ENCODE measurements around the gene BOLA3.

GRCh38 chr2:74168739-74169138, 21.0 kb upstream of the BOLA3 start:
- TF ChIP-seq, protein P1, sequence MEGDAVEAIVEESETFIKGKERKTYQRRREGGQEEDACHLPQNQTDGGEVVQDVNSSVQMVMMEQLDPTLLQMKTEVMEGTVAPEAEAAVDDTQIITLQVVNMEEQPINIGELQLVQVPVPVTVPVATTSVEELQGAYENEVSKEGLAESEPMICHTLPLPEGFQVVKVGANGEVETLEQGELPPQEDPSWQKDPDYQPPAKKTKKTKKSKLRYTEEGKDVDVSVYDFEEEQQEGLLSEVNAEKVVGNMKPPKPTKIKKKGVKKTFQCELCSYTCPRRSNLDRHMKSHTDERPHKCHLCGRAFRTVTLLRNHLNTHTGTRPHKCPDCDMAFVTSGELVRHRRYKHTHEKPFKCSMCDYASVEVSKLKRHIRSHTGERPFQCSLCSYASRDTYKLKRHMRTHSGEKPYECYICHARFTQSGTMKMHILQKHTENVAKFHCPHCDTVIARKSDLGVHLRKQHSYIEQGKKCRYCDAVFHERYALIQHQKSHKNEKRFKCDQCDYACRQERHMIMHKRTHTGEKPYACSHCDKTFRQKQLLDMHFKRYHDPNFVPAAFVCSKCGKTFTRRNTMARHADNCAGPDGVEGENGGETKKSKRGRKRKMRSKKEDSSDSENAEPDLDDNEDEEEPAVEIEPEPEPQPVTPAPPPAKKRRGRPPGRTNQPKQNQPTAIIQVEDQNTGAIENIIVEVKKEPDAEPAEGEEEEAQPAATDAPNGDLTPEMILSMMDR (IDR thresholded peaks at IDR 0.05), result no peak
- no peak for TF ChIP-seq ZFX (IDR thresholded peaks at IDR 0.05; ENCODE audit: borderline replicate concordance)

Data from 22Rv1 (cell line).